Measurements from ENCODE around the gene SLFN11.
"Not testable (repeated sequence)": the region's sequence is repeated elsewhere in the genome, so short reads cannot be mapped to it uniquely, and the experiment has no call there.

SLFN11 gene

GRCh38 chr17:35404360-35404759 lies 30.9 kb upstream of the SLFN11 start:
- in situ Hi-C loops (cut with MboI; ENCODE audit: low sequenced_read_pairs, unreplicated experiment): no loop called here
- no peak for DNase-seq (ENCODE audit: low spot score)
- TF ChIP-seq, protein P1, sequence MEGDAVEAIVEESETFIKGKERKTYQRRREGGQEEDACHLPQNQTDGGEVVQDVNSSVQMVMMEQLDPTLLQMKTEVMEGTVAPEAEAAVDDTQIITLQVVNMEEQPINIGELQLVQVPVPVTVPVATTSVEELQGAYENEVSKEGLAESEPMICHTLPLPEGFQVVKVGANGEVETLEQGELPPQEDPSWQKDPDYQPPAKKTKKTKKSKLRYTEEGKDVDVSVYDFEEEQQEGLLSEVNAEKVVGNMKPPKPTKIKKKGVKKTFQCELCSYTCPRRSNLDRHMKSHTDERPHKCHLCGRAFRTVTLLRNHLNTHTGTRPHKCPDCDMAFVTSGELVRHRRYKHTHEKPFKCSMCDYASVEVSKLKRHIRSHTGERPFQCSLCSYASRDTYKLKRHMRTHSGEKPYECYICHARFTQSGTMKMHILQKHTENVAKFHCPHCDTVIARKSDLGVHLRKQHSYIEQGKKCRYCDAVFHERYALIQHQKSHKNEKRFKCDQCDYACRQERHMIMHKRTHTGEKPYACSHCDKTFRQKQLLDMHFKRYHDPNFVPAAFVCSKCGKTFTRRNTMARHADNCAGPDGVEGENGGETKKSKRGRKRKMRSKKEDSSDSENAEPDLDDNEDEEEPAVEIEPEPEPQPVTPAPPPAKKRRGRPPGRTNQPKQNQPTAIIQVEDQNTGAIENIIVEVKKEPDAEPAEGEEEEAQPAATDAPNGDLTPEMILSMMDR (IDR thresholded peaks at IDR 0.05; ENCODE audit: borderline replicate concordance, control extremely low read depth, extremely low read depth, insufficient read depth, missing control alignments): no peak

DNA sequence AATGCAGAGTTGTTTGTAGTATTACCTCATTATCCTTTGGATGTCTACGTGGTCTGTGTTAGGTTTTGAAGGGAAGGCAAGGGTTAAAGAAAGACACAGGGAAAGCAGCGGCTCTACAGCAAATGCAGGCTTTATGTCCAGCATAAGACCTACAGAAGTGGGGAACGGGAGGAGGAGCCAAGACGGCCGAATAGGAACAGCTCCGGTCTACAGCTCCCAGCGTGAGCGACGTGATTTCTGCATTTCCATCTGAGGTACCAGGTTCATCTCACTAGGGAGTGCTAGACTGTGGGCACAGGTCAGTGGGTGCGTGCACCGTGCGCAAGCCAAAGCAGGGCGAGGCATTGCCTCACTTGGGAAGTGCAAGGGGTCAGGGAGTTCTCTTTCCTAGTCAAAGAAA lies 20.4 kb upstream of the SLFN11 start:
- in situ Hi-C loops (cut with MboI; ENCODE audit: low sequenced_read_pairs, unreplicated experiment); DNase-seq (ENCODE audit: low spot score): not testable (repeated sequence)

GRCh38 chr17:35390663-35391062 lies 17.2 kb upstream of the SLFN11 start:
- in situ Hi-C loops (cut with MboI; ENCODE audit: low sequenced_read_pairs, unreplicated experiment): no loop called here
- no peak for DNase-seq (ENCODE audit: low spot score)
- TF ChIP-seq, protein P1 (IDR thresholded peaks at IDR 0.05; ENCODE audit: borderline replicate concordance, control extremely low read depth, extremely low read depth, insufficient read depth, missing control alignments): no peak

GRCh38 chr17:35390156-35390555 lies 16.7 kb upstream of the SLFN11 start:
- in situ Hi-C loops (cut with MboI; ENCODE audit: low sequenced_read_pairs, unreplicated experiment): no loop called here
- DNase-seq (ENCODE audit: low spot score): no peak
- TF ChIP-seq, protein P1 (IDR thresholded peaks at IDR 0.05; ENCODE audit: borderline replicate concordance, control extremely low read depth, extremely low read depth, insufficient read depth, missing control alignments): no peak

DNA sequence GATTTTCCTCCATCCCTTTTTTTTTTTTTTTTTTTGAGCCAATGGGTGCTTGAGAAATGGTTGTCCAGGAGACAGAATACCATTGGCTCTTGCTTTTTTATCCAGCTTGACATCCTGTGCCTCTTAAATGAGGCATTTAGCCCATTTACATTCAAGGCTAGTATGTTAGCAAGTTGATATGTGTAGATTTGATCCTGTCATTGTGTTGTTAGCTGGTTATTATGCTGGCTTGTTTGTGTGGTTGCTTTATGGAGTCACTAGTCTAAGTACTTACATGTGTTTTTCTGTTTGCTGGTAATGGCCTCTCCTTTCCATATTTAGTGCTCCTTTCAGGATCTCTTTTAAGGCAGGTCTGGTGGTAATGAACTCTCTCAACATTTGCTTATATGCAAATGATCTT lies 14.1 kb upstream of the SLFN11 start:
- TF ChIP-seq, protein P1 (IDR thresholded peaks at IDR 0.05; ENCODE audit: borderline replicate concordance, control extremely low read depth, extremely low read depth, insufficient read depth, missing control alignments): no peak
- in situ Hi-C loops (cut with MboI; ENCODE audit: low sequenced_read_pairs, unreplicated experiment): no loop called here
- DNase-seq (ENCODE audit: low spot score): no peak

GRCh38 chr17:35377706-35378105 lies 4.3 kb upstream of the SLFN11 start:
- TF ChIP-seq, protein P1 (IDR thresholded peaks at IDR 0.05; ENCODE audit: borderline replicate concordance, control extremely low read depth, extremely low read depth, insufficient read depth, missing control alignments): no peak
- in situ Hi-C loops (cut with MboI; ENCODE audit: low sequenced_read_pairs, unreplicated experiment): no loop called here
- no peak for DNase-seq (ENCODE audit: low spot score)

DNA sequence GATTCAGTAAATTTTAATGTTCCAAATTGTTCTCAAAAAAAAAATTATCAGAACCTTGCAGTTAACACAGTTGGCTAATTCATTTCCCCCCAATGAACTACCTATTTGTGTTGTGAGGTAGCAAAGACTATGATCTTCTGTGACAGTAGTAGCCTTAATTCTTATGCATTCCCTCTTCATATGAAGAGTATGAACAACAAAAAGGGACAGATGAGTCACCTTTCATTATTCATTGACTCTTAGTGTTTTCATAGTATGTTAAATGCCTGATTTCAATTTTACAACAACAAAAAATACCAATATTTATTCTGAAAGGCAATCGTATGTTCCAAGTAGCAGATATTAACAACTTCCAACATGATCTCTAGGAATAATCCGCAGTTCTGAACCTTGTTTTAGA lies 3.6 kb upstream of the SLFN11 start:
- in situ Hi-C loops (cut with MboI; ENCODE audit: low sequenced_read_pairs, unreplicated experiment): no loop called here
- no peak for DNase-seq (ENCODE audit: low spot score)
- TF ChIP-seq, protein P1 (IDR thresholded peaks at IDR 0.05; ENCODE audit: borderline replicate concordance, control extremely low read depth, extremely low read depth, insufficient read depth, missing control alignments): no peak

Data from GM13976 (cell line).